GM13977 (cell line): ENCODE measurements around the gene THOC2.
"Not testable (repeated sequence)": the region's sequence is repeated elsewhere in the genome, so short reads cannot be mapped to it uniquely, and the experiment has no call there.

Experiments
- DNase-seq: peaks from one replicate; pipeline ENCODE4 v3.0.0; 2012; ENCODE audit warnings: low spot score
- in situ Hi-C: fragments of 300-500 bp; cut with MboI; formaldehyde crosslinking; loops from one replicate; pipeline ENCODE4 v1.12.0; 2022; ENCODE audit warnings: low sequenced_read_pairs, low pct_unique_long_range_greater_than_20kb, mixed read lengths, inconsistent platforms; ENCODE audit not compliant: unreplicated experiment
- TF ChIP-seq, protein P1 (sequence below): IDR thresholded peaks from 2 replicates; pipeline ENCODE4 v1.5.1; 2012; ENCODE audit warnings: mild to moderate bottlenecking, control low read depth; ENCODE audit not compliant: insufficient read depth; ENCODE audit errors: extremely low read depth, missing control alignments

Gene THOC2

DNA sequence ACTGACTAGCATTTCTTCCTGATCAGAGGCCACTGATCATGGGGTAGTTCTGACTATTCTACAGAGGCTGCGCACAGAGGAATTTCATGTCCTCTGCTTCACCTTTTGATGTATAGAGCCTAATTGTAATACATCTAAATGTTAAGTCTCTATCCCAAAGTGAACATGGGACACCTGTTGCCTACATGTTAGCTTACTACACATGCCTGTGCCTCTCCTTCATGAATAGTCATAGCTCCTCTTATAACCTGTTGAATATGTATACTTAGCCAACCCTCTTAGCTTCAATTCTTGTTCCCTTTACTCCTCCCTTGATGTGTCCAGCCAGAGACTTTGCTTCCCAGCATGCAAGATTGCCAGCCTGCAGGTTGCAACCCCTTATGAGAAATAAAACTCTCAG, 9.6 kb upstream of the THOC2 start:
- in situ Hi-C loops = no loop called here
- DNase-seq = no peak
- TF ChIP-seq, protein P1, sequence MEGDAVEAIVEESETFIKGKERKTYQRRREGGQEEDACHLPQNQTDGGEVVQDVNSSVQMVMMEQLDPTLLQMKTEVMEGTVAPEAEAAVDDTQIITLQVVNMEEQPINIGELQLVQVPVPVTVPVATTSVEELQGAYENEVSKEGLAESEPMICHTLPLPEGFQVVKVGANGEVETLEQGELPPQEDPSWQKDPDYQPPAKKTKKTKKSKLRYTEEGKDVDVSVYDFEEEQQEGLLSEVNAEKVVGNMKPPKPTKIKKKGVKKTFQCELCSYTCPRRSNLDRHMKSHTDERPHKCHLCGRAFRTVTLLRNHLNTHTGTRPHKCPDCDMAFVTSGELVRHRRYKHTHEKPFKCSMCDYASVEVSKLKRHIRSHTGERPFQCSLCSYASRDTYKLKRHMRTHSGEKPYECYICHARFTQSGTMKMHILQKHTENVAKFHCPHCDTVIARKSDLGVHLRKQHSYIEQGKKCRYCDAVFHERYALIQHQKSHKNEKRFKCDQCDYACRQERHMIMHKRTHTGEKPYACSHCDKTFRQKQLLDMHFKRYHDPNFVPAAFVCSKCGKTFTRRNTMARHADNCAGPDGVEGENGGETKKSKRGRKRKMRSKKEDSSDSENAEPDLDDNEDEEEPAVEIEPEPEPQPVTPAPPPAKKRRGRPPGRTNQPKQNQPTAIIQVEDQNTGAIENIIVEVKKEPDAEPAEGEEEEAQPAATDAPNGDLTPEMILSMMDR = no peak

DNA sequence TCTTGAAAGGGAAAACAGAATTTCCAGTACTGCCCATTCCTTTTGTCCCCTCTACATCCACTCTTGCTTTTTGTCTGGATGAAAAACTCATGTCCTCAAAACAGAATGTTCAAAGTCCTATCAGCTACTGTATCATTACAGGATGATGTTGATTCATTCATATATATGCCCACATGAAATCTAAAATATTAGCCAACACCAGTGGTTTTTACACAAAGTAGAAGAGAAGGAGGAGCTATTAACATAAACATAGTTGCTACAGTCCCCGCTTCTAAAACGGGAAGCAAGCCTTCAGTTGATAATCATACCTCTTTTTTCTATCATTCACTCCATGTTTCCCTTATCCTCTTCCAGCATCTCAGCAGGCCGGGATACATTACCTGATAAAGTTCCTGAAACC, 7.7 kb upstream of the THOC2 start:
- DNase-seq = no peak
- in situ Hi-C loops = no loop called here
- TF ChIP-seq, protein P1 = no peak

DNA sequence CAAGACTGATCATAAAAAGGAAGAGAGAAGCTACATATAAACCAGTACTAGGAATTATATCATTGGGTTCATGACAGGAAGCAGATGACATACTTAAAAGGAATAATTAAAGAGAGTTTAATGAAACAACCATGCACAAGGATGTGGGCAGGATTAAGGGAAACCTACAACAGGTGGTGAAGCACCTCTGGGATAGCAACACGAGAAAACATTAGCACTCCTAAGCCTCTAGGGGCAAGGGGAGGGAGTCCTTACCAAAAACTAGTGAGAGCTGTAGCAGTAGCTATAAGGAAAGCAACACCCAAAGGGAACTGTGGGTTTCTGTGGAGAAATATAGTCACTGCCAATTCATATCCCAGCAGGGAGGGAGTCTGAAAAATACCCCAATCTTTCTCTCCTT, 7.2 kb upstream of the THOC2 start:
- in situ Hi-C loops = no loop called here
- TF ChIP-seq, protein P1 = no peak
- no peak for DNase-seq

DNA sequence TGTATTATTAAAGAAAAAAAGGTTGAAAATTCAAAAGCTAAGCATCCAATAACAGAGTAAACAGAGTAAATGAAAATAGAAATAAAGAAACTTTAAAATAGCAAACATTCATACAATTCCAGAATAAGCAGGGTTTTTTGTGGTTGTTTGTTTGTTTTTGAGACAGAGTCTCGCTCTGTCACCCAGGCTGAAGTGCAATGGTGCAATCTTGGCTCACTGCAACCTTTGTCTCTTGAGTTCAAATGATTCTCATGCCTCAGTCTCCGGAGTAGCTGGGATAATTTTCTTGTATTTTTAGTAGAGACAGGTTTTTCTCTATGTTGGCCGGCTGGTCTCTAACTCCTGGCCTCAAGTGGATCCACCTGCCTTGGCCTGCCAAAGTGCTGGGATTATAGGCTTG, 6.6 kb upstream of the THOC2 start:
- in situ Hi-C loops = no loop called here
- TF ChIP-seq, protein P1 = no peak

DNA sequence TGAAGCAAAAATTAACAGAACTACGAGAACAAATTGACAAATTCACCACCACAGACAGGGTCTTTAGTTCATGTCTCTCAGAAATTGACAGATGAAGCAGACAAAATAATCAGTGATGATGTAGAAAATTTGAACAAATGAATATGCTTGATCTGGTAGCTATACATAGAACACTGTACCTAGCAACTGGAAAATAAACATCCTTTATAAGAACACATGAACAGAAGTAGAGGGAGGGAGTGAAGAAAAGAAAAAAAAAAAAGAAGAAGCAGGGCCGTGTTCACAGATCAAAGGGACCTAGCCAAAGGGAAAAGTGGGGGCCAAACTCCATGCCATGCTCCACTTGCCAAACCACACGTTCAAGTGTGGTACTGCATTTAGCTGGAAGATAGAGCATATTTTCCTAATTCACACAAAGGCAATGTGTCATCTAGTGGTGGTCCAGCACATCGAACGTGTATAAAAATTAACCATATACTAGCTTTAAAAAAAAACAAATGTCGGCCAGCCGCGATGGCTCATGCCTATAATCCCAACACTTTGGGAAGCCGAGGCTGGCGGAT, 5.6 kb upstream of the THOC2 start:
- TF ChIP-seq, protein P1 = no peak
- DNase-seq = no peak
- in situ Hi-C loops = no loop called here

More for the DNA sequence above, 6.6 kb upstream of the THOC2 start:
- DNase-seq = no peak

DNA sequence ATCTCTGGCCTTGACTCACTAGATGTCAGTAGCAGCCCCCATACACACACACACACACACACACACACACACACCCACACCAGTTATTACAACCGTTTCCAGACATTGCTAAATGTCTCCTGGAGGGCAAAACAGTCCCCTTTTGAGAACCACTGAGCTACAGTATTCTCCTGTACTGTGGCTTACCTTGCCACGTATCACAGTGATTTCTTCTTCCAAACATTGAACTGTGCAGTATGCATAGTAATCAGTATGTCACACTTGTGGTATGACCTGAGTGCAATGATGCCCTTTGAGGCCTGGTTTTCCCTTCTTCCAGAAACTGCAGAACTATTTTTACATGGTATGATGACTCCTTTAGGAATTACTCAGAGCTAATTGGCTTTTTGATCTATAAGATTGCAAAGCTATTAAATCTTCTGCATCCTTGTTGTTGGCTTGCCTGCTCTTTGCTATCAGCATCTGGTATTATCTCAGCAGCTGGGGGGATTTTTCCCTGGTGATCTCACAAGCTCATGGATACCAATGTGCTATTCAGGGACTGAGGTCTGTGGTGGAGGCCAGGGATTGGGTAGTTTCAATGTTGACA, 3.6 kb upstream of the THOC2 start:
- TF ChIP-seq, protein P1 = no peak
- in situ Hi-C loops = no loop called here
- DNase-seq = no peak

DNA sequence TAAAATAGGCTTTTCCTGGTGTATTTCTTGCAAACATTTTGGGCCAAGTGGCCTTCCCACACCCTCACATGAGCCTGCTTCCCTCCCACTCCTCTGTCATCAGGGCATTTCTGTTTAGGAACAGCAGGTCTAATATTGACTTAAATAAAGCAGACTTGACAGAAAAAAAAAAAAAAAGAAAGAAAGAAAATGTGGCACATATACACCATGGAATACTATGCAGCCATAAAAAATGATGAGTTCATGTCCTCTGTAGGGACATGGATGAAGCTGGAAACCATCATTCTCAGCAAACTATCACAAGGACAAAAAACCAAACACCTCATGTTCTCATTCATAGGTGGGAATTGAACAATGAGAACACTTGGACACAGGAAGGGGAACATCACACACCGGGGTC, 2.3 kb upstream of the THOC2 start:
- in situ Hi-C loops, DNase-seq: not testable (repeated sequence)

DNA sequence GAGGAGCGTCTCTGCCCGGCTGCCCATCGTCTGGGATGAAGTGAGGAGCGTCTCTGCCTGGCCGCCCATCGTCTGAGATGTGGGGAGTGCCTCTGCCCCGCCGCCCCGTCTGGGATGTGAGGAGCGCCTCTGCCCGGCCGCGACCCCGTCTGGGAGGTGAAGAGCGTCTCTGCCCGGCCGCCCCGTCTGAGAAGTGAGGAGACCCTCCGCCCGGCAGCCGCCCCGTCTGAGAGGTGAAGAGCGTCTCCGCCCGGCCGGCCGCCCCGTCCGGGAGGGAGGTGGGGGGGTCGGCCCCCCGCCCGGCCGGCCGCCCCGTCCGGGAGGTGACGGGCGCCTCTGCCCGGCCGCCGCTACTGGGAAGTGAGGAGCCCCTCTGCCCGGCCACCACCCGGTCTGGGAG, 1.2 kb upstream of the THOC2 start:
- in situ Hi-C loops = not testable (repeated sequence)

More for the DNA sequence above, 1.2 kb upstream of the THOC2 start:
- not testable (repeated sequence) for DNase-seq
